ENCODE results near the gene UPP1.
"Not testable (repeated sequence)": the region's sequence is repeated elsewhere in the genome, so short reads cannot be mapped to it uniquely, and the experiment has no call there.

UPP1 gene

DNA sequence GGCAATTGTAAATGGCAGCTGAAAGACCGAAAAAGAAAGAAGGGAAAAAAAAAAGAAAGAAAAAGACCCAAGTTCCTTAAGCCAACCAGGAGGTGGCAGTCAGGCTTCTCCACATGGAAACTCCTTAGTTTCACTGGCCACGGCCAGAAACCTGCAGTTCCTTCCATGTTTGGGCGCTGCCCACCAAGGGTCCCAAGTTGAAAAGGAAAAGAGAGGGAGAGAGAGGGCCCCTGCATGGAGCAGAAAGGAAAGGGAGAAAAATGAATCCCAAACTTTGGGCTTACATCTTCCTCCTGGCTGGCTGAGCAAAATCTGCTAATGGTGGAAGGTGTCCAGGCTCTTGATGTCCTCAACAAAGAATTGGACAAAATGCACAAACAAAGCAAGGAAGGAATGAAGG is 50.4 kb downstream of the UPP1 start:
- DNase-seq (ENCODE audit: insufficient read length, low spot score): no peak
- TF ChIP-seq, protein P1, sequence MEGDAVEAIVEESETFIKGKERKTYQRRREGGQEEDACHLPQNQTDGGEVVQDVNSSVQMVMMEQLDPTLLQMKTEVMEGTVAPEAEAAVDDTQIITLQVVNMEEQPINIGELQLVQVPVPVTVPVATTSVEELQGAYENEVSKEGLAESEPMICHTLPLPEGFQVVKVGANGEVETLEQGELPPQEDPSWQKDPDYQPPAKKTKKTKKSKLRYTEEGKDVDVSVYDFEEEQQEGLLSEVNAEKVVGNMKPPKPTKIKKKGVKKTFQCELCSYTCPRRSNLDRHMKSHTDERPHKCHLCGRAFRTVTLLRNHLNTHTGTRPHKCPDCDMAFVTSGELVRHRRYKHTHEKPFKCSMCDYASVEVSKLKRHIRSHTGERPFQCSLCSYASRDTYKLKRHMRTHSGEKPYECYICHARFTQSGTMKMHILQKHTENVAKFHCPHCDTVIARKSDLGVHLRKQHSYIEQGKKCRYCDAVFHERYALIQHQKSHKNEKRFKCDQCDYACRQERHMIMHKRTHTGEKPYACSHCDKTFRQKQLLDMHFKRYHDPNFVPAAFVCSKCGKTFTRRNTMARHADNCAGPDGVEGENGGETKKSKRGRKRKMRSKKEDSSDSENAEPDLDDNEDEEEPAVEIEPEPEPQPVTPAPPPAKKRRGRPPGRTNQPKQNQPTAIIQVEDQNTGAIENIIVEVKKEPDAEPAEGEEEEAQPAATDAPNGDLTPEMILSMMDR (IDR thresholded peaks at IDR 0.05; ENCODE audit: insufficient read depth, missing control alignments): no peak
- FAIRE-seq: no peak

DNA sequence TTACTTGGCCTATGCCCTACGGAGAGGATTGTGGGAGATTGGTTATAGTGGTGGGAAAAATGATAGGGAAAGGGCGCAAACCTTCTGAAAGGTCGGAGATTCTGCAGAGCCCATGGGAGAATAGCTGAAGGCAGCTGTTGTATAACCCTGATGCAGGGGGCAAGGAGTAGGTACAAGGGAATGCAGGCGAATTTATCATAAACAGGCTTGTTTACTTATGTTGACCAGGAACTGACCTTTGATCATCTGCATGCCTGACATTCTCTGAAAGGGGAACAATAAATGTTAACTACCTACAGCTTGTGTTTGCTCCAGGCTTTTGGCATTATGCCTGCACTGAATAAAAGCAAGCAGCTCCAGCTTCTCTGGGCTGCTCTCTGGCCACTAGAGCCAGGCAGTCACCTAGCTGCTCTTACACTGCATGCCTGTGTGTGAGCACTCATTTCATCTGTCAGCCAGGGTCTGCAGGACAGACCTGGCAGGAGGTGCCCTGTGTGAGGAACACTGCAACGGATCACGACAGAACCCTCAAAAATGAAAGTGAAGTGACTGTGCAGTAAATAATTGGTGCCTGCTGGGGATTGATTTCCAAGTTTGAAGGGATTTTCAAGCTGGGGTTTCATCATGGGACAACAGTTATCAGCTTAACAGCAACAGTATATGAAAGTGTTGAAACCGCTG is 51.1 kb downstream of the UPP1 start:
- no peak for FAIRE-seq
- TF ChIP-seq, protein P1 (IDR thresholded peaks at IDR 0.05; ENCODE audit: insufficient read depth, missing control alignments): no peak
- DNase-seq (ENCODE audit: insufficient read length, low spot score): no peak

DNA sequence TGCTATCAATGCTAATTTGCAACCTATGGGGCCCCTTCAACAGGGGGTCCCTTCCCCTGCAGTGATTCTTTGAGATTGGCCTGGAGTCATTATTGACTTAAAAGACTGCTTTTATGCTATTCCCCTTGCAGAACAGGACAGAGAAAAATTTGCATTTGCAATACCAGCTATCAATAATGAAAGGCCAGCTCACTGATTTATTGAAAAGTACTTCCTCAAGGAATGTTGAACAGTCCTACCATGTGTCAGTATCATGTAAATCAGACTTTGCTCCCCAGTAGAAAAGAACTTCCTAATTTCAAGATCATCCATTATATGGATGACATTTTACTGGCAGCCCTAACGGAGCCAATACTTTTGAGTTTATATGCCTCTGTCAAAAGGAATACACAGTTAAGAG is 52.5 kb downstream of the UPP1 start:
- no peak for FAIRE-seq
- TF ChIP-seq, protein P1 (IDR thresholded peaks at IDR 0.05; ENCODE audit: insufficient read depth, missing control alignments): no peak

DNA sequence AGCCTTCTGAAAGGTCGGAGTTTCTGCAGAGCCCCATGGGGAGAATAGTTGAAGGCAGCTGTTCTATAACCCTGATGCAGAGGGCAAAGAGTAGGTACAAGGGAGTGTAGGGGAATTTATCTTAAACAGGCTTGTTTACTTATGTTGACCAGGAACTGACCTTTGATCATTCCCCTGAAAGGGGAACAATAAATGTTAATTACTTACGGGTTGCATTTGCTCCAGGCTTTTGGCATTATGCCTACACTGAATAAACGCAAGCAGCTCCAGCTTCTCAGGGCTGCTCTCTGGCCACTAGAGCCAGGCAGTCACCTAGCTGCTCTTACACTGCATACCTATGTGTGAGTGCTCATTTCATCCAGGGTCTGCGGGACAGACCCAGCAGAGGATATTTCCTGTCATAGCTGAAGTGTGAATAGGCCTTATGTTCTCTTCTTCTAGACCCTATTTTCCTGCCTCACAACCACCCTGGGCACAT is 55.3 kb downstream of the UPP1 start:
- FAIRE-seq (no peak), DNase-seq (ENCODE audit: insufficient read length, low spot score) (no peak)
- TF ChIP-seq, protein P1 (IDR thresholded peaks at IDR 0.05; ENCODE audit: insufficient read depth, missing control alignments): no peak

More for the DNA sequence above, 52.5 kb downstream of the UPP1 start:
- DNase-seq (ENCODE audit: insufficient read length, low spot score): no peak

DNA sequence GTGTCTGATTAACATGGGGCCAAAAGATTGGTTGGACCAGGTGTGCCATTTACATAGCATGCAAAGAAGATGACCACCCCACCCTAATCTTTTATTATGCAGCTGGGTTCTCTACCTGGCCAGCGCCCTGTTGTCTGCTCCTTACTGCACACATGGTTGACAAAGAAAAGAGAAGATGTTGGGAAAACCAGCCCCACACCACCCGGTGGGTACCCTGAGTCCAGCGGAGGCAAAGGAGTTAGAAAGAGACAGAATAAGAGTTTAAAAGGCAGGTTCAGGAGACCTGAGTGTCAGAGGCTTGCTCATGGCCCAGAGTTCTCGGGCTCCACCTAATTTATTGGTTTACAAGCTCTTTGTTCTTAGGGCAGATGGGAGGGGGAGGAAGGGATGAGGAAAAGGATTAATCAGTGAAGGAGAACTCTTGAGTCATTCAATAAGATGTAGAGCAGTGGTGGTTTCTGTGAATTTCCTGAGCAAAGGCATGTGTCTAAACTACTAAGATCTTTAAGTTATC is 58.1 kb downstream of the UPP1 start:
- FAIRE-seq: no peak
- TF ChIP-seq, protein P1 (IDR thresholded peaks at IDR 0.05; ENCODE audit: insufficient read depth, missing control alignments): no peak
- DNase-seq (ENCODE audit: insufficient read length, low spot score): no peak

DNA sequence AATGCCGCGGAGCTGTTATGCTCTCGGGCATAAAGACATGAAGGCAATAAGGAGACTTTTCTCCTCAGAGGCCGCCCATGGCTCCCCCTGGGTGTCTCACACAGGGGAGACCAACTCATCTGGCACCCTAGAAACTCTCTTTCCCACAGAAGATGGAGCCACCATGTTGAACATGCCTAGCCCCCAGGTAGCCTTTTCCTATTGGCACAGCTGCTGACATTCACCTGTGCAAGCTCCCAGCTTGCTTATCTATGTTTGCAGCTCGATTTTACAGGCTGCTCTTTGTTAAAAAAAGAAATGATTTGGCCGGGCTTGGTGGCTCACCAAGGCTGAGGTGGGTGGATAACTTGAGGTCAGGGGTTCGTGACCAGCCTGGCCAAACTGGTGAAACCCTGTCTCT is 58.6 kb downstream of the UPP1 start:
- not testable (repeated sequence) for DNase-seq (ENCODE audit: insufficient read length, low spot score); FAIRE-seq

DNA sequence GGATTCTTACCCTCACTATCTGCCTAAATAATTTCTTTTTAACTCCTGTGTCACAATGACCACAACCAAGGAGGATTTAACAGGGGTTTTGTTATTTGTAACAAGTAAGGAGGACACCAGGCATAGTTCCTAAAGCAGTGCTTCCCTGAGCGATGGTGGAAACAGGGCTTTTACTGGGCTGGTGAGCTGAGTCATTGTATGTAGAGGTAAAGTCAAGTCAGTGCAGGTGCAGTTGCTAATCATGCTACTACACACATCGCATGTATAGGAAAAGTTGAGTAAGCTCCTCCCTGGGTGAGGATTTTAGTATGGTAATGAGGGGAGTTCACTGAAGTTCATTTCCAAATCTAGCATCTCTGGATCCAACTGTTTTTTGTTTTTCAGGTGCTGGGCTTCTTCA is 59.2 kb downstream of the UPP1 start:
- FAIRE-seq (no peak), DNase-seq (ENCODE audit: insufficient read length, low spot score) (no peak)
- TF ChIP-seq, protein P1 (IDR thresholded peaks at IDR 0.05; ENCODE audit: insufficient read depth, missing control alignments): no peak

Data from D721Med (cell line).